KBM-7 (cell line): ENCODE results near the gene ATP8B1.
"Not testable (repeated sequence)": the region's sequence is repeated elsewhere in the genome, so short reads cannot be mapped to it uniquely, and the experiment has no call there.

Experiments used
- DNase-seq: peaks from one replicate; pipeline ENCODE4 v3.0.0-alpha.2; 2015
- in situ Hi-C: fragments of 300-500 bp; cut with MboI; formaldehyde crosslinking; loops from 2 replicates; pipeline ENCODE4 v1.14.3; 2020; ENCODE audit warnings: low sequenced_read_pairs, low pct_unique_long_range_greater_than_20kb, mixed read lengths

Gene ATP8B1

DNA sequence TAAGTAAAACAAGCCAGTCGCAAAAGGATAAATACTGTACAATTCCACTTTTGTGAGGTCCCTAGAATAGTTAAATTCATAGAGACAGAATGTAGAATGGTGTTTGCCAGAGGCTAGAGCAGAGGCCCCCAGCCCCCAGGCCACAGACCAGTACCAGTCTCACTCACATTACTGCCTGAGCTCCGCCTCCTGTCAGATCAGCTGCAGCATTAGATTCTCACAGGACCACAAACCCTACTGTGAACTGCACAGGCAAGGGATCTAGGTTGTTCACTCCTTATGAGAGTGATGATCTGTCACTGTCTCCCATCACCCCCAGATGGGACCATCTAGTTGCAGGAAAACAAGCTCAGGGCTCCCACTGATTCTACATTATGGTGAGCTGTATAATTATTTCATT lies 17.5 kb upstream of the ATP8B1 start:
- DNase-seq, in situ Hi-C loops: not testable (repeated sequence)

DNA sequence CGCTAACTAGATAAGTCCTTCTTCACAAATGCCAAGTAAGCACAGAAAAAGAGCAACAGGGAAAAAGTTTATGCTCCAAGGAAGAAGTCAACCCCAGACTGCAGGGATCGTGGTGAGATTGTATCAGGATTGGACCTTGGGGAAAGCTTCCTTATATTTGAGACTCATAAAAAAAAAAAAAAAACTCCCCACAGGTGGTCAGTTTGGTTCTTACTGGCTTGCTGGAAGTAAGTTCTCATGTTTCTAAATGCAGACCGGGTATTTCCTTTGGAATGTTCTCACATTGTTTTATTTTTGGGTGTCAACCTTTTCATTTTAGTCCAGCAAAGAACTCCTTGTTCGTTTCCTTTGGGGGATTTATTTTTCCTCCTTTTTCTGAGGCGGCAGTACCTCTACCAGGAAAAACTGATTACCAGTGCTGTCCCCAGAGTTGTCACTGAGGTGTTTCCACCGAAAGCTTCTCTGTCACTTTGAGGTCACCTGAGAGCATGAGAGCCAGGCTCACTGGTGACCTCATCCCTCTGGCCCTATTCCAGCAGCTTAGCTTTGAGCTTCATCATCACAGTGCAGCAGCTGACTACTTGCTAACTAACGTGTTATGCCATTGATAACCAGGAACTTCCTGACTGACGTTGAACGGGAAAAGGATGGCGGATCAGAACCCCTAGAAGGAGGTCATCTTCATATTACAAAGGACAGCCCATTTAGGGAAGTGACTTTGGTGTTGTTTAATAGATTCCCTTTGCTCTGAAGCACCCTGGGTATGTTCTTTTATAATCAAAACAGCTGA lies 16.8 kb upstream of the ATP8B1 start:
- in situ Hi-C loops = no loop called here
- DNase-seq = no peak

DNA sequence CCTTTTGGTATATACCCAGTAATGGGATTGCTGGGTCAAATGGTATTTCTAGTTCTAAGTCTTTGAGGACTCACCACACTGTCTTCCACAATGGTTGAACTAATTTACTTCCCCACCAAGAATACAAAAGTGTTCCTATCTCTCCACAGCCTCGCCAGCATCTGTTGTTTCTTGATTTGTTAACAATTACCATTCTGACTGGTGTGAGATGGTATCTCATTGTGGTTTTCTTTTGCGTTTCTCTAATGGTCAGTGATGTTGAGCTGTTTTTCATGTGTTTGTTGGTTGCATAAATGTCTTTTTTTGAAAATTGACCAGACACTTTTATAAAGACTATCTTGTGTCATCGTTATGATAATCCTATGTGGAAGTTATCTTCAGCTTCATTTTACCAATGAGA lies 16.0 kb upstream of the ATP8B1 start:
- DNase-seq = no peak
- in situ Hi-C loops = no loop called here

DNA sequence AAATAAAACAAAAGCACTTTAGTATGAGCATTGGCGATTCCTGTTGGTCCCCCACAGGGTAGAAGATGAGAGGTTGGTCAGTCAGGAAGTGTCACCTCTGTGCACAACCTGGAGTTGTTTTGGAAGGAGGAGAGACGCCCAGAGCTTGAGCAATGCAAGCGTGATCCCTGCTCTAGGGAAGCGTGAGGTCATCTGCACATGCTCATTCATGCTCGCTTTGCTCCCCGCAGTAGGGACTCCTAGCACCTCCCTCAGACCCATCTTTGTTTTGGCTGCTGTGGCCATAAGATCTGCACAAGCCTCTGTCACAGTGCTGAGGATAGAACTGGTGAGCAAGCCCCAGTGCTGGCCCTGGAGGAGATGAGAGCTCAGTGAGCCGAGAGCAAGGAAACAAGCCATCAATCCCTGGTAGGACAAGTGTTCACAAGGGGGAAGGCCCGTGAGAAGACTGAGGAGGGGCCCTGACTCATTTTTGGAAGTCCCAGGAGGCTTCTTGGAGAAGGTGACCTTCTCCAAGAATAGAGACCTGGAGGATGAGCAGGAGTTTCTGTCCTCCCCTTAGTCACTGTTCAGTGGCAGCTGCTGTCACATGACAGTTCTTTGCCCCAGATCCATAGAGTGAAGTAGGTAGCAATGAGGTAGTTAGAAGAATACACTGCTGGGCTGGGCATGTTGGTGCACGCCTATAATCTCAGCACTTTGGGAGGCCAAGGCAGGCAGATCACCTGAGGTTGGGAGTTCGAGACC lies 13.3 kb upstream of the ATP8B1 start:
- DNase-seq = no peak
- in situ Hi-C loops = no loop called here

DNA sequence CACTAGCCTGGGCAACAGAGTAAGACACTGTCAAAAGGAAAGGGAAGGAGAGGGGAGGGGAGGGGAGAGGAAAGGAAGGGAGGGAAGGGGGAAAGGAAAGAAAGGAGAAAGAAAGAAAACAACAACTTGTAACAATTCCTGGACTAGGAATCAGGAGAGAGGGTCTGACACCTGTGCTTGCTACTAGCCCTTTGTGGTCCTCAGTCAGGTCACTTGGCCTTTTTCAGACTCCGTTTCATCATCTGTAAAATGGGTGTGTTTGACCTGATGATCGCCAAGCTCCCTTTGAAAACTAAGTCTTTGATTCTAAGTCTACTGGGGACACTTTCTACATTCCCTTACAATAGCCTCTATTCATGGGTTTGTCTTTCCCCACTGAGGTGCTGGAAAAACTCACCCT lies 11.4 kb upstream of the ATP8B1 start:
- no peak for DNase-seq
- in situ Hi-C loops = no loop called here

DNA sequence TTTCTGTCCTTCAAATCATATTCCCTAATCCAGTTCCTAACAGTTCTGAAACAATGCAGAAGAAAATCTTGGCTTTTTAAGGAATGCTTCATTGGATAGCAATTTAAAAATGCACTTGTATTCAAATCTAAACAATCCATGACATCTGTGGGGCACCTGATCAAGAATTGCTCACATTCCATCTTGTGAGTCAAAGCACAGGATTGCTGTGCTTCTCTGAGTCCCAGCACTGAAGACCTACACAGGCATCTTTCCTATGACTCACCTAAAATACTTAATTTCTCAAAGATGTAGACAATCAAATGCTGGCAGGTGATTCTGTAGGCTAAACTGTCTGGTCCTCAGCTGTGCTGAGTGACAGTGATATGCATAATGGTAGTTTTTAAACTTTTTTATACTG lies 10.1 kb upstream of the ATP8B1 start:
- DNase-seq = no peak
- in situ Hi-C loops = no loop called here

DNA sequence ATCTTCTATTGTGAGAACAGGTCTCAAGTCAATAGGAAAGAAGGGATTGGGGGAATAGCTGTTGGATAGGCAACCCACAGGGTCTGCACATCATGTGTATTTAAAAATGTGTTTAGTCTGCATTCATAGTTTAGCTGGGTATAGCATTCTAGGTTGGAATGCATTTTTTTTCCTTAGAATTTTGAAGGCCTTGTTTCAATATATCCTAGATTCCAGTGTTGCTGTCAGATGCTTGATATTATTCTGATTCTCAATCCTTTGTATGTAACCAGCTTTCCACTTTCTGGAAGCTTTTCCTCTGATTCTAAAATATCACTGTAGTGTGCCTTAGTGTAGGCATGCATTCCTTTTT lies 9.0 kb upstream of the ATP8B1 start:
- in situ Hi-C loops = no loop called here
- no peak for DNase-seq

DNA sequence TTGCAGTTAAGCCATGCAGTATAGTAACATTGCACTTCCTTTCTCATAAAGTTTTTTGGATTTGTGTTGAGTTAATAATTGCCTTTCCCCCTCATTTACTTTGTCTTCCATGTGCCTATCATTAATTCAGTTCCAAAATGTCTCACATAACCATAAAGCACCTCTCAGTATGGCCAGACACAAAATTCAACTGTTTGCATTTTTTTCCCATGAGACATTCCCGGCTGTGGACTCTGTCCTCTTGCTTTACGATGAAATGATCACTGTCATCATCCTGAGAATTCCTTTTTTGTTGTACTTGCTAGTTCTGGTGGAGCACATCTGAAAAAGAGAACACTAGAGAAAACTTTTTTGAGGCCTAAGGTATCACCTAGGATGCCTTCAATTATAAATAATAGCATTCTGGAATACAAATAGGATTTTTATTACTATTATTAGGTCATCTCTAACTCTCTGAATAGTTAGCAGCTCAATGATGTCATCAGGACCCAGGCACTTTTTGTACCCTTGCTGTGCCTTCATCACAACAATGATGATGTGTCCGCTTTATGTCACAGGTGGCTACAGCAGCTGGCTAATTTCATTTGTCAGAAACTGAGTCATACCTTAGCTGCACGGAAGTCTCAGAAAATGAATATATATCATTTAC lies 8.5 kb upstream of the ATP8B1 start:
- in situ Hi-C loops = no loop called here
- DNase-seq = no peak

DNA sequence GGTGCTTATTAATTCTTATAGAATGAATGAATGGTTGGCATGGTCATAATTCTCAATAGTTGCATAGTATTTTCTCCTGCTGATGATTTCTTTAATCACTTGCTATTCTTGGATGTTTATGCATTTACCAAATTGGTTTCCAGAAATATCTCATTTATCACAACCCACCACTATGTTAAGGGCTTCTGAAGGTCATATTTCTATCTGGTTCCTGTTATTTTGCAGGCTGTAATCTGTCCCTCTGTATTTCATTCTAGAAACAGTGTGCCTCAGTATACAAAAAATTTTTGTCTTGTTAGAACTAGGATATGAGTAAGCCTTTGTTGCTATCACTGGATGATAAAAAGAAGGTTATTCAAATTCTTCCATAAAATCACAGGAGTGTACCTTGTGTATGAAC lies 6.1 kb upstream of the ATP8B1 start:
- in situ Hi-C loops = no loop called here
- DNase-seq = no peak

DNA sequence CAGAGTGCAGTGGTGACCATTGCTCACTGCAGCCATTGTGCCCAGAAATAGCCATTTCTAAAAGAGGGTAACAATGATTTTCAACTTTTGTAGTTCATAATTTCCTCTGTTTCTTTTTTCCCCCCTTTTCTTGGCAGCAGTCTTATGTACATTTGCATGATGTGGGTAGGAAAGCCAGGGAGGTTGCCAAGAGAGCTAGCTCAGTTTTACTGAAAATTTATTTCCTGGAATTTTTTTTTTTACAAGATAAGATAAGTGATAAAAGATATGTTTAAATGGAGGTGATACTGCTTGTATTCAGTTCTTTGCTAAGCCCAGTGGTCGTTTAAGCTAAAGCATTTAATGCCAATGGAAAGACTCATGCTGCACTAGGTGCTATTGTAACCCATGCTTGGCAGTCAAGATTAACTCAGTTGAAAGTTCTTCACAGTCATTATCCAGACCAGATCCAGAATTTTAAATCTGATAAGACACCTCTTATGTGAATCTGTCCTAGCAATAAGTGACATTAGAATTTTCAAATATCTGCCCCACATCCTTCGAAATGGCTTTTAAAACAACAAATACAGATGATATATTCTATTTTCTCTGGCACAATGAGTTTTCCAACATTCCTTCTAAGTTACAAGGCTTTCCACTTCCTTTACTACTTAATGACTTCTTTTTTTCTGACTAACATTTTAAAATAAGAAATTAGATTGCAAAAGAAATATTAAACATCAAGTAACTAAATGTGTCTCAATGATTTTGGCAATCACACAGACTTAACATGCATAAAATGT lies 4.4 kb upstream of the ATP8B1 start:
- in situ Hi-C loops = no loop called here
- DNase-seq = no peak

DNA sequence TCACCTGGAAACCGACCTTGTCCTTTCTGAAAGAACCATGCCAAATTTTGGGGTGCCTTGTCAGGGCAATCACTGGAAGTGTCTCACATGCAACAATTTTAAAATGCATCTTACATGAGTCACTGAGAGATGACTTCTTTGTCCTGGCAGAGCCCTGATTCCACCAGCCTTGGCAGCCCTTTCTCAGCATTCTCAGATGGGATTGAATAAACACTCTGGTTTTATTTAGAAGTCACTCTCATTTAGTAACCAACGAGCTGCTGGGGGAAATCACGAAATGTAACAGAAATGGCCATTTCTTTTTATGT lies 3.8 kb upstream of the ATP8B1 start:
- in situ Hi-C loops = no loop called here
- no peak for DNase-seq

DNA sequence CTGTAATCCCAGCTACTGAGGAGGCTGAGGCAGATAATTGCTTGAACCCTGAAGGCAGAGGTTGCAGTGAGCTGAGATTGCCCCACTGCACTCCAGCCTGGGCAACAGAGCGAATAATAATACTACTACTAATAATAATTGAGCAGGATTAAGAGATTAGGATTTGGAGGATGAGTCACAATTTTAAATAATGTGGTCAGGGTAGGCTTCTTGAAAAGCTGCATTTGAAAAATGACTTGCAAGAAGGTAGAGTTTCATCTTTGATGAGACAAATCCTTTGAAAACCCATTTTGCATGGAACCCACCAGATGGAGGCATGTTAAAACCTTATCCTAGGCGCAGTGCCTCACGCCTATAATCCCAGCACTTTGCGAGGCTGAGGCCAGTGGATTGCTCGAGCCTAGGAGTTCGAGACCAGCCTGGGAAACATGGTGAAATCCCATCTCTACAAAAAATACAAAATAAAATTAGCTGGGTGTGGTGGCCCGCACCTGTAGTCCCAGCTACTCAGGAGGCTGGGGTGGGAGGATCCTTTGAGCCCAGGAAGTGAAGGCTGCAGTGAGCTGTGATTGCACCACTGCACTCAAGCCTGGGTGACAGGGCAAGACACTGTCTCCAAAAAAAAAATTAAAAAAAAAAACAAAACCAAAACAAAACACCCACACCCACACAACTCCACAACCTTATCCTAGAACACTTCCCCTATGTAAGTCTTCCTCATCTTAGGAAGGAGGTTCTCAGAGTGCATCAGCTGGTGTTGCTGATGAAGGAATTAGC lies 3.3 kb upstream of the ATP8B1 start:
- in situ Hi-C loops = no loop called here
- no peak for DNase-seq

DNA sequence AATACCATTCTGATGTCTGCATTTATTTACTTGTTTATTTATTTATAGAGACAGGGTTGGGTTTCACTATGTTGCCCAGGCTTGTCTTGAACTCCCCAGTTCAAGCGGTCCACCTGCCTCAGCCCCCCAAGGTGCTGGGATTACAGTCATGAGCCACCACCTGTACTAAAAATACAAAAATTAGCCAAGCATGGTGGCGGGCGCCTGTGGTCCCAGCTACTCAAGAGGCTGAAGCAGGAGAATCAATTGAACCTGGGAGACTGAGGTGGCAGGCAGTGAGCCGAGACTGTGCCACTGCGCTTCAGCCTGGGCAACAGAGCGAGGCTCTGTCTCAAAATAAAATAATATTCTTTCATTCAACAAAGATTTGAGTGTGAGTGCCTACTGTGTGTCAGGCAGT lies 2.0 kb upstream of the ATP8B1 start:
- no peak for DNase-seq
- in situ Hi-C loops = no loop called here

DNA sequence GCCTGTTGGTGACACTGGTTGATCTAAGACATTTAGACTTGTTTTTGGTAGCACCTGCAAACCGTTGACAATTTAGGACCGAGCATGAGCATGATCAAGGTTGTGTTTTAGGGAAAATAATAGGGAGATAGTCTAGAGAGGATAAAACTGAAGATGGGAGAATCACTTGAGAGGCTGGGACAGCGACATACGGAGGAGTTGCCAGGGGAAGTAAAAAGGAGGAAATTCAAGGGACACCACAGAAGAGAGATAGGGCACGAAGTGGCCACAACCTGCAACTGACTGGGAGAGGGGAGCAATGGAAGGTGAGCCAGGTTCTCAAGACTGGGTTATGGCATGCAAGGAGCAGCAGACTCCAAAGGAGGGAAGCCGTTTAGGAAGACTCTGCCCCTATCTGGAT lies 1.4 kb upstream of the ATP8B1 start:
- in situ Hi-C loops = no loop called here
- peak; percentile 31 for DNase-seq

DNA sequence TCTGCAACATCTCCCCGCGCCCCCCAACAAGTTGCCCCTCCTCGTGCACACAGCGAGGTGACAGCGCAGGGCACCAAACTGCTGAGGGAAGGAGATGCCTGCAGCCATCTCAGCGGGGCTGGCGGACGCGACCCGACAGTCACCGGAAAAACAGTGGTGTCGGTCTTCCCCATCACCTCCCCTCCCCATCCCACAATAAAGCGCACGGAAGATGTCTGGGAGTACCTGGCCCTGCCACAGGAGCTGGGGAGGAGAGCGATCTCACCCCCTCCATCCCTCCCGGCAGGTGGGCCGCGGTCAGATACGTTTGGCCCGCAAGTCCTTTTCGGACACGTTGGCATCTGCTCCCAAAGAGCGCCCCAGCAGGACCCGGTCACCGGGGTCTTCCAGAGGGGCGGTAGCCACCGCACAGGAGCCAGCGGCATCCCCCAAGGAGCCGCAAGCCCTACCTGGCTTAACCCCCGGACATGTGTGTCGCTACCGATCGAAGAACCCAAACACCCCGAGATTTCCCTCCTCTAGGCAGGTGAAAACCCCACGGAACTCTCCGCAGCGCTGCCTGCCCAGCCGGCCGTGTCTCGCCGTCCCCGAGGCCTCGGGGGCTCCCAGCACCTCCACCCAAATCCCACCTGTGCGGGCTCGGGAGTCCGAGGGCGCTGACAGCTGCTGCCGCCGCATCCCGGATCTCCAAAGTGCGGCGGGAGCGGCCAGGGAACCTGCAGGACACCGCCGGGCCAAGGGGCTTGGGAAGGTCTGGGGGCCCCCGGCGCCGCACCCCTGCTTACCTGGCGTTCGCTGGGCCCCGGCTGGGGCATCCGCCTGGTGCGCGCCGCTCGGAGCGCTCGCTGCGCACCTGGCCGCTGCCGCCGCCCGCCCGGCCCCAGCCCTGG lies 657 bp downstream of the ATP8B1 start:
- in situ Hi-C loops = no loop called here
- no peak for DNase-seq

DNA sequence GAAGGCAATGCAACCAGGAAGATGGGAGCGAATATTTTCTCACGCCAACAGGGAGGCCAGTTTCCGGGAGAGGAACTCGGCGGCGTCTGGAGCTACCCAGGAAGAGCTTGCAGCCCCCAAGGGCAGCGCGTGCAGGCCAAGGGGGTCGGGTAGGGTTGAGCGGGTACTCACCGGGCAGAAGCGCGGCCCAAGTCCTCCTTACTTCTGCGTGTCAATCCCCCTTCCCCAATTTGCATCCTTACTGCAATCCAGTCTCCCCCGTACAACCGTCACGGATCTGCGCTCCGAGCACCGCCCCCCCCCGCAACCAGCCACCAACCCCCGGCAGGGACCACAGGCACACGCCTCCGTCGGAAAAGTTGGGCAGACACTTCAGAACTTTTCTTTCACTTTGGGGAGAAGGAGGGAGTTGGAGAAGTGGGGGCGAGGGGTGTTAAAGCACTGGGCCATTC lies 1.3 kb downstream of the ATP8B1 start:
- no peak for DNase-seq
- in situ Hi-C loops = no loop called here

DNA sequence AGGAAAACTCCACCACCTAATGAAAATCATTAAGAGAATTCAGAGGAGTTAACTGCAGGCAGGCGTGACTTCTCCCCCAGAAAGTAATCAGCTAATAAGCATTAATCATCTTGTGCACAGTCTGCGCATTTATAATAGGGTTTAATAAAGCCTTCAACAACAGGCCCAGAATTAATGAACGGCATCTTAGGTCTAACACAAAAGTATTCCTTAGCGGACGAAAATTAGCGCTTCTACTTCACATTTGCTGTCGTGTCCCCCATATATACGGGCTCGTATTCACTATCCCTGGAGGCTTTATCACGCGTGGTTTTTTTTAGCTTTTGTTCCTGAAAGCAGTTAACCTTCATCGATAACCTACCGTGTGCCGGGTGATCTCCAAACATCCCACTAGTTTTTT lies 1.8 kb downstream of the ATP8B1 start:
- in situ Hi-C loops = no loop called here
- DNase-seq = no peak

DNA sequence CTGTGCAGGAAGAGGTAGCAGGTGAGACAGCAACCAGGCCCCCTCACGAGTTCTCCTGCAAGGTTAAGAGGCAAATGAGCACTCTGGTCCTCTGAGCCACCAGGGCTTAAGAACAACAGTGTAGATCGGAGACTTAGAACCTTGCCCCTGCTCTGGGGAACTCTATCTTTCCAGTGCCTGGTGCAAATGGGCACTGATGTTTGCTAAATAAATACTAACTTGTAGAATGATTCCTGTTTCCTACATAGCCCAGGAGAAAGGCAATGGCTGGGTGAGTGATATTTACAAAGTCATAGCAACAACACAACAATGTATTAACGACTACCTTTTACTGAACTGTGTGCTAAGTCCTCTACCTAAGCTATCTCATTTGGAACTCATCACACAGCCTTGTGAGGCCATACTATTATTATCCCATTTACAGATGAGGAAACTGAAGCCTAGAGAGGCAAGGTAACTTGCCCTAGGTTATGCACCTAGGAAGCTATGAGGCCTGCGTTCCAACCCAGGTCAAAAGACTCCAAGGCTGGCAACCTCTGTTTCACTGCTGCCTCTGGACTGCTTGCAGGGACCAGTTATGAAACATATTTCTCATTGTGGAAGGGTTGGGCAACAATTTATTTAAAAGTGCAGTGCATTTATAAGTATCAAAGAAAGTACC lies 4.3 kb downstream of the ATP8B1 start:
- in situ Hi-C loops = no loop called here
- no peak for DNase-seq
